ENCODE results near the gene CA14.
A peak's percentile ranks its signal among the peaks of the same experiment; 100 is the strongest.
"Not testable (repeated sequence)": the region's sequence is repeated elsewhere in the genome, so short reads cannot be mapped to it uniquely, and the experiment has no call there.

CA14 gene

GRCh38 chr1:150257624-150258585 lies at the start of gene CA14:
CA14 (plus strand) TSS chr1:150257774; CDS start chr1:150258129, 355 bp downstream.
- FAIRE-seq, result no peak

GRCh38 chr1:150208460-150208859 lies 49.1 kb upstream of the CA14 start:
- FAIRE-seq, result not testable (repeated sequence)

GRCh38 chr1:150210091-150210490 lies 47.5 kb upstream of the CA14 start:
- FAIRE-seq, result no peak

GRCh38 chr1:150210706-150211105 lies 46.9 kb upstream of the CA14 start:
- no peak for FAIRE-seq

GRCh38 chr1:150212070-150212469 lies 45.5 kb upstream of the CA14 start:
- no peak for FAIRE-seq

GRCh38 chr1:150213170-150214098 lies 44.1 kb upstream of the CA14 start:
- no peak for FAIRE-seq

- not testable (repeated sequence) for FAIRE-seq
Measured at GRCh38 chr1:150214099-150214756, 43.3 kb upstream of the CA14 start.

- not testable (repeated sequence) for FAIRE-seq
Measured at GRCh38 chr1:150215855-150216254, 41.7 kb upstream of the CA14 start.

GRCh38 chr1:150221552-150221951 lies 36.0 kb upstream of the CA14 start:
- FAIRE-seq, result peak; percentile 86

- no peak for FAIRE-seq
Measured at GRCh38 chr1:150224983-150225382, 32.6 kb upstream of the CA14 start.

GRCh38 chr1:150225546-150225945 lies 32.0 kb upstream of the CA14 start:
- no peak for FAIRE-seq

- FAIRE-seq, result no peak
Measured at GRCh38 chr1:150226486-150226885, 31.1 kb upstream of the CA14 start.

GRCh38 chr1:150227228-150227627 lies 30.3 kb upstream of the CA14 start:
- FAIRE-seq, result no peak

GRCh38 chr1:150228246-150228645 lies 29.3 kb upstream of the CA14 start:
- FAIRE-seq, result not testable (repeated sequence)

GRCh38 chr1:150232921-150233320 lies 24.7 kb upstream of the CA14 start:
- FAIRE-seq, result not testable (repeated sequence)

- FAIRE-seq, result no peak
Measured at GRCh38 chr1:150233359-150234308, 23.9 kb upstream of the CA14 start.

GRCh38 chr1:150234309-150234565 lies 23.3 kb upstream of the CA14 start:
- no peak for FAIRE-seq

GRCh38 chr1:150234566-150235293 lies 22.8 kb upstream of the CA14 start:
- no peak for FAIRE-seq

GRCh38 chr1:150235294-150235851 lies 22.2 kb upstream of the CA14 start:
- FAIRE-seq, result no peak

GRCh38 chr1:150235852-150236613 lies 21.5 kb upstream of the CA14 start, which contains the start of gene ANP32E:
ANP32E (minus strand) TSS chr1:150236112; CDS start chr1:150235786, 326 bp downstream.
- peak; percentile 99 for FAIRE-seq
